Keratinocyte (primary cell): ENCODE results near the gene ANGPTL1. TPM values are rescaled to one million over a fixed set of nuclear protein-coding genes. Genes with fewer than 3 reads are reported as not detected.

Experiments used
- DNase-seq: peaks from one replicate; pipeline ENCODE4 v3.0.0-alpha.2; 2011; ENCODE audit warnings: low read depth, missing footprints, low spot score
- FAIRE-seq: peaks from 2 replicates; lab custom pipeline; 2011; peaks lifted over from hg19 to GRCh38; lab: Jason Lieb, UNC
- H2AFZ ChIP-seq: 2 replicates; pipeline ENCODE4 v1.6.0; 2012; ENCODE audit warnings: low read length, control low read depth, inconsistent platforms; ENCODE audit not compliant: control insufficient read depth
- H3K27ac ChIP-seq: 2 replicates; pipeline ENCODE4 v1.5.1; 2011; ENCODE audit warnings: low read length; ENCODE audit not compliant: control insufficient read depth, insufficient read depth
- H3K27me3 ChIP-seq: 3 replicates; pipeline ENCODE4 v1.6.0; 2011; ENCODE audit warnings: low read length; ENCODE audit not compliant: control insufficient read depth, insufficient read depth; ENCODE audit errors: extremely low read depth
- H3K36me3 ChIP-seq, 2 experiments: 2 replicates in 1 of 2; 3 replicates in 1 of 2; pipeline ENCODE4 v1.5.1; 2011; ENCODE audit warnings: low read length in 2 of 2, mild to moderate bottlenecking in 1 of 2; ENCODE audit not compliant: control insufficient read depth in 2 of 2, insufficient read depth in 2 of 2; ENCODE audit errors: extremely low read depth in 1 of 2
- H3K4me1 ChIP-seq: 3 replicates; pipeline ENCODE4 v1.5.1; 2011; ENCODE audit warnings: low read length; ENCODE audit not compliant: control insufficient read depth, insufficient read depth; ENCODE audit errors: extremely low read depth
- H3K4me2 ChIP-seq: 3 replicates; pipeline ENCODE4 v1.6.0; 2011; ENCODE audit warnings: low read depth, low read length; ENCODE audit not compliant: control insufficient read depth, insufficient read depth; ENCODE audit errors: extremely low read depth
- H3K4me3 ChIP-seq, 3 experiments: fragments of 200-600 bp in 1 of 3; sonication (generic) in 1 of 3; 2 replicates in 2 of 3; 3 replicates in 1 of 3; pipeline ENCODE4 v1.5.1; 2011 to 2016; ENCODE audit warnings: low read length in 3 of 3, mild to moderate bottlenecking in 3 of 3, control low read depth in 2 of 3, inconsistent platforms in 1 of 3, low read depth in 1 of 3, mixed read lengths in 1 of 3, mixed run types in 1 of 3, moderate library complexity in 1 of 3; ENCODE audit not compliant: control insufficient read depth in 2 of 3, insufficient read depth in 2 of 3; ENCODE audit errors: extremely low read depth in 1 of 3
- H3K79me2 ChIP-seq: 2 replicates; pipeline ENCODE4 v1.6.0; 2012; ENCODE audit warnings: low read length; ENCODE audit not compliant: control insufficient read depth, insufficient read depth
- H3K9ac ChIP-seq: 3 replicates; pipeline ENCODE4 v1.6.0; 2011; ENCODE audit warnings: low read length; ENCODE audit not compliant: control insufficient read depth, insufficient read depth; ENCODE audit errors: extremely low read depth
- H3K9me1 ChIP-seq: 3 replicates; pipeline ENCODE4 v1.6.0; 2011; ENCODE audit warnings: low read length; ENCODE audit not compliant: control insufficient read depth, insufficient read depth; ENCODE audit errors: extremely low read depth
- H3K9me3 ChIP-seq: 2 replicates; pipeline ENCODE4 v1.5.1; 2012; ENCODE audit warnings: low read depth, low read length; ENCODE audit not compliant: control insufficient read depth
- H4K20me1 ChIP-seq: 3 replicates; pipeline ENCODE4 v1.6.0; 2011; ENCODE audit warnings: low read length; ENCODE audit not compliant: control insufficient read depth, insufficient read depth; ENCODE audit errors: extremely low read depth
- EZH2 ChIP-seq: IDR thresholded peaks from one replicate; pipeline ENCODE4 v1.6.1; 2012; ENCODE audit warnings: inconsistent platforms, mild to moderate bottlenecking, low read length, moderate library complexity
- dilution Hi-C: fragments of 300-500 bp; cut with MboI; formaldehyde crosslinking; loops from one replicate; pipeline ENCODE4 v1.7.0; 2020; ENCODE audit warnings: low sequenced_read_pairs; ENCODE audit not compliant: extremely low pct_ligation_motif_present
- polyA plus RNA-seq, 5 experiments: library from polyadenylated mRNA; depleted of rRNA in 3 of 5; stranded (reverse) in 3 of 5; stranded (forward) in 1 of 5; unstranded in 1 of 5; fragments of >200 nt; gene quantifications; 1 replicate in 1 of 5; 2 replicates in 3 of 5; 3 replicates in 1 of 5; pipeline versions ENCODE4 v1.2.1 to v1.2.3, GENCODE V29; 2011 to 2012; ENCODE audit warnings: missing spikeins in 2 of 5, low read depth in 1 of 5, low replicate concordance in 1 of 5
- TF ChIP-seq, protein P1 (sequence below), 3 experiments: IDR thresholded peaks in 1 of 3; conservative IDR thresholded peaks in 1 of 3; optimal IDR thresholded peaks in 1 of 3; 2 replicates in 2 of 3; 3 replicates in 1 of 3; pipeline versions ENCODE3 to v1.5.1; 2011; ENCODE audit warnings: low read length in 3 of 3, mild to moderate bottlenecking in 3 of 3, moderate library complexity in 2 of 3, control low read depth in 1 of 3, inconsistent platforms in 1 of 3; ENCODE audit not compliant: insufficient read depth in 2 of 3; ENCODE audit errors: extremely low read depth in 1 of 3

ANGPTL1 gene
- polyA plus RNA-seq, 1 donor (not counting 4 experiments of a cell fraction or from before 2014, with no cell fraction given) = not detected

DNA sequence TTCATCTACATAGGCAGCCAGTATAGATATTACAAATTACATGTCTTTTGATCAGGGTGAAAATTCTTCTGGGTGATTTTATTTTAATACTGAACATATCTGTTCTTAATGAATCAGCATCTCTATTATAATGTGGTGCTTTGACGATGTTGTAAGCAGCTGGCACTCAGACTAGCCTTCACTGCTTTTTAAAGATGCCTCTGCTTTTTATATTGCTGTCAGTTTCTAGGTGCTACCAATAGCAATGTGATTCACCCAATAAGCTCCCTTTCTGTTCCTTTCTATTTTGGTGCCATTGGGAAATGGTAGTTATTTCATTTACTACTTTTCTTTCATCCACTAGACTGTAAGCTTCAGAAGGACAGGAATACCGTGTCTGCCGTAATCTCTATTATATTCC, 11.1 kb upstream of the ANGPTL1 start:
- H3K79me2 ChIP-seq = no peaks in the 10 kb centered on the region
- no peak for DNase-seq
- FAIRE-seq = no peak
- no peak overlapping the region for H2AFZ ChIP-seq
- H3K9me1 ChIP-seq = no peaks in the 10 kb centered on the region
- H3K9ac ChIP-seq = no peak overlapping the region
- no peaks in the 10 kb centered on the region for H3K36me3 ChIP-seq
- no peak overlapping the region for H3K4me2 ChIP-seq
- no peak overlapping the region for H3K27ac ChIP-seq
- no peak overlapping the region for H3K4me3 ChIP-seq
- dilution Hi-C loops = no loop called here
- H4K20me1 ChIP-seq = no peaks in the 10 kb centered on the region
- no peak for TF ChIP-seq EZH2
- TF ChIP-seq, protein P1, sequence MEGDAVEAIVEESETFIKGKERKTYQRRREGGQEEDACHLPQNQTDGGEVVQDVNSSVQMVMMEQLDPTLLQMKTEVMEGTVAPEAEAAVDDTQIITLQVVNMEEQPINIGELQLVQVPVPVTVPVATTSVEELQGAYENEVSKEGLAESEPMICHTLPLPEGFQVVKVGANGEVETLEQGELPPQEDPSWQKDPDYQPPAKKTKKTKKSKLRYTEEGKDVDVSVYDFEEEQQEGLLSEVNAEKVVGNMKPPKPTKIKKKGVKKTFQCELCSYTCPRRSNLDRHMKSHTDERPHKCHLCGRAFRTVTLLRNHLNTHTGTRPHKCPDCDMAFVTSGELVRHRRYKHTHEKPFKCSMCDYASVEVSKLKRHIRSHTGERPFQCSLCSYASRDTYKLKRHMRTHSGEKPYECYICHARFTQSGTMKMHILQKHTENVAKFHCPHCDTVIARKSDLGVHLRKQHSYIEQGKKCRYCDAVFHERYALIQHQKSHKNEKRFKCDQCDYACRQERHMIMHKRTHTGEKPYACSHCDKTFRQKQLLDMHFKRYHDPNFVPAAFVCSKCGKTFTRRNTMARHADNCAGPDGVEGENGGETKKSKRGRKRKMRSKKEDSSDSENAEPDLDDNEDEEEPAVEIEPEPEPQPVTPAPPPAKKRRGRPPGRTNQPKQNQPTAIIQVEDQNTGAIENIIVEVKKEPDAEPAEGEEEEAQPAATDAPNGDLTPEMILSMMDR (optimal IDR thresholded peaks at IDR 0.05 in 1 of 3, IDR thresholded peaks at IDR 0.05 in 1 of 3, conservative IDR thresholded peaks at IDR 0.05 in 1 of 3; ENCODE audit: extremely low read depth in 1 of 3, insufficient read depth in 2 of 3, low read length in 3 of 3) = no peak
- no peaks in the 10 kb centered on the region for H3K4me1 ChIP-seq
- H3K9me3 ChIP-seq = no peaks in the 10 kb centered on the region
- no peaks in the 10 kb centered on the region for H3K27me3 ChIP-seq

GRCh38 chr1:178877896-178878295, 7.0 kb upstream of the ANGPTL1 start:
- Histone ChIP-seq H3K9me1 (no peaks in the 10 kb centered on the region), H2AFZ (no peak overlapping the region), H3K36me3 (no peaks in the 10 kb centered on the region), H3K9ac (no peak overlapping the region), H4K20me1 (no peaks in the 10 kb centered on the region), H3K27ac (no peak overlapping the region), H3K4me2 (no peak overlapping the region), H3K27me3 (no peaks in the 10 kb centered on the region), H3K79me2 (no peaks in the 10 kb centered on the region), H3K4me3 (no peak overlapping the region), H3K9me3 (no peaks in the 10 kb centered on the region), H3K4me1 (no peaks in the 10 kb centered on the region)
- TF ChIP-seq, protein P1 (optimal IDR thresholded peaks at IDR 0.05 in 1 of 3, IDR thresholded peaks at IDR 0.05 in 1 of 3, conservative IDR thresholded peaks at IDR 0.05 in 1 of 3; ENCODE audit: extremely low read depth in 1 of 3, insufficient read depth in 2 of 3, low read length in 3 of 3) = no peak
- no peak for TF ChIP-seq EZH2
- FAIRE-seq = peak; percentile 13
- no peak for DNase-seq
- dilution Hi-C loops = no loop called here
